AG10803 (cell line): Measurements from ENCODE around the gene NOB1.

Experiments
- DNase-seq: peaks from one replicate; pipeline ENCODE4 v3.0.0; 2010; ENCODE audit warnings: low read depth
- H3K4me3 ChIP-seq: 2 replicates; pipeline ENCODE4 v1.5.1; 2011; ENCODE audit warnings: mild to moderate bottlenecking, low read length, control low read depth
- TF ChIP-seq, protein P1 (sequence below): conservative IDR thresholded peaks from 2 replicates; pipeline ENCODE4 v1.5.1; 2011; ENCODE audit warnings: mild to moderate bottlenecking, low read length, control low read depth, inconsistent platforms

Gene NOB1

DNA sequence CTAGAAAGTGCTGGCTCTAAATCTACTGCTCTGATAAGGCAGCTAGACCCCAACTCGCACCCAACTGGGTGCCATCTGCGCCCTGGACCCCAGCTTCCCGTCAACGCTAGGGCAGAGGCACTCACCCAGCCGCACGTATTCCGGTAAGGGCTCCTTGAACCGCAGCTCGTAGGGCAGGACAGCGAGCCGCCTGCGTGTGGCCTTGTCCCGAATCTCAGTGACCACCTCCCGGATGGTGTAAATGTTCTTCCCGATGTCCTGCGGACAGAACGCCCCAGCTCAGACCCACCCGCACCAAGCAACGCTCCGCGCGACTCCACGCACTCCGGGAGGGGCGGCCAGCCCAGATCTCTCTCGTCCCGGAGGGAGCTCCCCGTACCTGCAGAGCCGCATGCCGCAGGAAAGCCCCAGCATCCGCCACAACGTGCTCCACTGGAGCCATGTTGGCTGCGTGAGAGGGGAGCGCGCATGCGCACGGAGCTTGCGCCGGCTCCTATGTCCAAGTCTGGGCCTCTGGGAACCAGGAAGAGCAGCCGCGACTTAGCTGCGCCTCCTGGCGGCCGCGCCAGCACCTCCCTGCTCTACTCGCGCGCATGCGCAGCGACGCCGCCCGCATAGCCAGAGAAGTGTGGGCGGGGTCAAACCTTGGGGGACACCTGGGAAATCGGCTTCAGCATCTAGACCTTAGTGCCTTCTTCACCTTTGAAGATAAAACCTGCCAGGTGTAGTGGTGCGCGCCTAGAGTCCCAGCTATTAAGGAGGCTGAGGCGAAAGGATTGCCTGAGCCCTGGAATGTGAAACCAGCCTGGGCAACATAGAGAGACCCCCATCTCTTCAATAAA is at the start of gene NOB1:
TSS of gene NOB1 (minus strand) at position 458 of the 842 bp plus-strand sequence. CDS start at position 442, 16 bp downstream.
- TF ChIP-seq, protein P1, sequence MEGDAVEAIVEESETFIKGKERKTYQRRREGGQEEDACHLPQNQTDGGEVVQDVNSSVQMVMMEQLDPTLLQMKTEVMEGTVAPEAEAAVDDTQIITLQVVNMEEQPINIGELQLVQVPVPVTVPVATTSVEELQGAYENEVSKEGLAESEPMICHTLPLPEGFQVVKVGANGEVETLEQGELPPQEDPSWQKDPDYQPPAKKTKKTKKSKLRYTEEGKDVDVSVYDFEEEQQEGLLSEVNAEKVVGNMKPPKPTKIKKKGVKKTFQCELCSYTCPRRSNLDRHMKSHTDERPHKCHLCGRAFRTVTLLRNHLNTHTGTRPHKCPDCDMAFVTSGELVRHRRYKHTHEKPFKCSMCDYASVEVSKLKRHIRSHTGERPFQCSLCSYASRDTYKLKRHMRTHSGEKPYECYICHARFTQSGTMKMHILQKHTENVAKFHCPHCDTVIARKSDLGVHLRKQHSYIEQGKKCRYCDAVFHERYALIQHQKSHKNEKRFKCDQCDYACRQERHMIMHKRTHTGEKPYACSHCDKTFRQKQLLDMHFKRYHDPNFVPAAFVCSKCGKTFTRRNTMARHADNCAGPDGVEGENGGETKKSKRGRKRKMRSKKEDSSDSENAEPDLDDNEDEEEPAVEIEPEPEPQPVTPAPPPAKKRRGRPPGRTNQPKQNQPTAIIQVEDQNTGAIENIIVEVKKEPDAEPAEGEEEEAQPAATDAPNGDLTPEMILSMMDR: peak; percentile 86
- peak within 1 kb of the TSS; percentile 96 for H3K4me3 ChIP-seq
- DNase-seq: peak; percentile 95

DNA sequence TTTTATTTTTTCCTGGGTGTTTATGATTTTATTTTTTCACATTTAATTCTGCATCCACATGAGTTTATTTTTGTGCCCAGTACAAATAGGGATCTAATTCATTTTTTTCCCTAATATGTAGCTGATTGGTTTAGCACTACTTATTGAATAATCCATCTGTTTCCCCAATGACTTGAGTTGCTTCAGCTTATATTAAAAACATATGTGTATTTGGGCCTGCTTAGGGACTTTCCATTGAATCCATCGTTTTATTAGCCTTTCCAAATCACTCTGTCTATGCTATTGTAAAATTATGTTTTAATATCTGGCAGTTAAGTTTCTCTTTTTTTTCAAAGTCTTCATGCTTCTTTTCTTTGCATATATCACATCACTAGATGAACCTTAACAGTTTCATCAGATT is 49.6 kb upstream of the NOB1 start:
- peak; percentile 50 for DNase-seq
- TF ChIP-seq, protein P1: no peak
- no peak overlapping the region for H3K4me3 ChIP-seq

DNA sequence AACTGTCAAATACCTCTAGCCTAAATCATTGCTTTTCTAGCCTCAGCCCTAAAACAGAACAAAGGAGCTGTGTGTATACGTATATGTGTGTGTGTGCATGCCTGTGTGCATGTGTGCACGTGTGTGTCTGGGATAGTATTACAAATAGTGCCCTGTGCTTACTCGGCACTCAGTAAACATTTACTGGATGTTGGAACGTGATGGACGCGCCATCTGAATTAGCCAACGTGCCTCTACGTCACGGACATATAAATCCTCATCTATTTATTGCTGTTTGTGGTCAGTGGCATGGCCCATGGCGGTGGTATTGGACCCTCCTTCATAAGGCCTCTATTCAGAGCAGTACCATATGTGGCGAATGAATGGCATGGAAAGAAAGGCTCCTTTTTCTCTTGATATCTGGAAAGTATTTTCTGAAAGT is 44.9 kb upstream of the NOB1 start:
- no peak overlapping the region for H3K4me3 ChIP-seq
- TF ChIP-seq, protein P1: no peak
- no peak for DNase-seq

DNA sequence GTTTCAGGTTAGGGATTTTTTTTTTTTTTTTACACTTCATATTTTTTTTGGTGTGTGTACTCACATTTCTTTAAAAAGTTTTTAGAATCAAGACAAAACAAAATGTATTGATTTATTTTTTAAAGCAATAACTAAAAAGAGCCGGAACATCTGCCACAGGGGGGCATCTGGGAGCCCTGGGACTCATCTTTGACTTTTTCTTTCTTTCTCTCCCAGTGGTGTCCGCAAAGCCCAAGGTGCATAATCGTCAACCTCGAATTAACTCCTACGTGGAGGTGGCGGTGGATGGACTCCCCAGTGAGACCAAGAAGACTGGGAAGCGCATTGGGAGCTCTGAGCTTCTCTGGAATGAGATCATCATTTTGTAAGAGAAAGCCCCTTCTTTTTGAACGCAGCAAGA is 43.7 kb upstream of the NOB1 start:
- TF ChIP-seq, protein P1: peak; percentile 57
- peak; percentile 9 for DNase-seq
- H3K4me3 ChIP-seq: no peak overlapping the region

DNA sequence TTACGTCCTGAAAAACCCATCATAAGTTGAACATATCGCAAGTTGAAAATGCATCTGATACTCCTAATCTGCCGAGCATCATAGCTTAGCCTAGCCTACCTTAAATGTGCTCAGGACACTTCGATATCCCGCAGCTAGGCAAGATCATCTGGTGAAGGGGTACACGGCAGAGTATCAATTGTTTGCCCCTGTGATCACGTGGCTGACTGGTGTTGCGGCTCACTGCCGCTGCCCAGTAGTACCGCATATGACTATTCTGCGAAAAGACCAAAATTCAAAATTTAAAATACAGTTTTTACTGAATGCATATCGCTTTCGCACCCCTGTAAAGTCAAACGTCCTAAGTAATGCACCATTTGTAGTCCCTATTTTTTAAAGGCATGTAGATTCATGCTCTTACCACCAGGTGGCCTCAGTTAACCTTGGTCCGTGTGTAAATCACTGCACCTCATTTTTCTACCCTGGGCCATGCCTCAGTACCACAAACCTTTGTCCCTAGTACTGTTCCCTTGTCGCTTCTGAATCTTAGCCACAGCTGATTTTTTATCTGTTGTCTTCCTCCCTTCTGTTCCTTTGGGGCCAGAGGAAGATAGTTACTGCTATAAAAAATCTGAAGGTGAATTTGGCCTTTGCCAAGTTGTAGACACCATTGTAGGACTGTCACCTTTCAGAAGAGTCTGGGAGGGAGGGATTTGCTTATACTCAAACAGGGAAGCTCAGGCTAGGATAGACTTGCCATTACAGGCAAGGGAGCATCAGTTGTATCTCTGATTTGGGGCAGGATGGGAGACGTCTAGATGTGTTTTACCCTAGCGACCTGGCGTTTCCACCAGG is 41.8 kb upstream of the NOB1 start:
- peak; percentile 74 for DNase-seq
- no peak overlapping the region for H3K4me3 ChIP-seq
- TF ChIP-seq, protein P1: peak; percentile 92

DNA sequence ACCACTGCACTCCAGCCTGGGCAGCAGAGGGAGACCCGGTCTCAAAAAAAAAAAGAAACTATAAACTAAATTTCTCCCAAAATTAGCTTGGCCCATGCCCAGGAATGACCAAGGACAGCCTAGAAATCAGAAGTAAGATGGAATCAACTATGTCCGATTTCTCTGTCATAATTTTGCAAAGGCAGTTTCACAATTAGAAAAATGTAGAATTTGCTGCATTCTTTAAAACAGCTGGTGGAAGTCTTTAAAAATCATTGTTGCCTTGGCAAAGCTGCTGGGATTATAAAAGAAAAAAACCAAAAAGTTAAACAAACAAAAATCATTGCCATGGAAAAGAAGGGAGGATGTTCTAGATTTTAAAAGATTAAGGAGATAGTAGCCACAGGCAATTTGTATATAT is 39.8 kb upstream of the NOB1 start:
- TF ChIP-seq, protein P1: no peak
- DNase-seq: peak; percentile 27
- H3K4me3 ChIP-seq: no peak overlapping the region
